Measurements from ENCODE around the gene TFCP2L1.

Gene TFCP2L1

DNA sequence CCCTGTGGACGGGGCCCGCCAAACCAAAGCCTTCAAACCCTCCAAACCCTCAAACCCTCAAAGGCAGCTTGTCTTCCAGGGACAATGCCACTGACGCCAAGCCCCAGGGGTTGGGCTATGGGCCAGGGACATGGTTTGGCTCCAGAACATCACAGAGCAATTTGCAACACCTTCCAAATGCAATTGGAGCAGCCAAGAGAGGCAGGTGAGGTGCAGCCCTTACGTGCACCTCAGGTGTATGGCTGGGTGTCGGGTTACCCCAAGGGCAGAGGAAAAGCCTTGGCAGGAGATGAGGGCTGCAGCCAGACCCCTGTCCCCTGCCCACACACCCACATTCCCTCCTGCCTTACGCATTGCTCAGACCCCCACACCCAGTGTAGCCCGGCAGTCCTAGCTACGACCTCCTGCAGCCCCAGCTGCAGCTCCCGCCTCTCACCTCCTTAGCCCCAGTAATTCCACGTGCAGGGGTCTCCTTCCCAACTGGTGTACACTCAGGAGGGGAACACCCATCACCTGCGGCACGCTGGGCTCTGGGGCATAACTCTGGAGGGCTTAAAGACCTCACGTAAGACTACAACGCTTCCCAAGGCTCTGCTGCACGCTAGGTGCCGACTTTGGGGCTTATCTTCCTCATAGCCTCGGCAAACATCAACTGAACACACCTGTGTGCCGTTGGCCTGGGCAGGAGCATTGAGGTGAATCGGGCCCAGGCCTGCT lies 88.7 kb downstream of the TFCP2L1 start:
- Histone ChIP-seq H3K27ac (ENCODE audit: low read depth, low read length, severe bottlenecking) (no peak overlapping the region), H3K4me3 (ENCODE audit: extremely low read depth, insufficient read depth, low read length, poor library complexity, severe bottlenecking) (no peak overlapping the region), H3K4me1 (ENCODE audit: control insufficient read depth, insufficient read depth, low read length, poor library complexity, severe bottlenecking) (peaks cover 4% of the 10 kb centered on the region), H3K9me3 (ENCODE audit: control insufficient read depth, low read length) (no peaks in the 10 kb centered on the region), H3K36me3 (ENCODE audit: control insufficient read depth, insufficient read depth, low read length) (no peaks in the 10 kb centered on the region)
- WGBS, 2 experiments (ENCODE audit: insufficient coverage in 2 of 2): 80 to 87% methylated on average over 14 to 18 of the region's 19 CpGs

DNA sequence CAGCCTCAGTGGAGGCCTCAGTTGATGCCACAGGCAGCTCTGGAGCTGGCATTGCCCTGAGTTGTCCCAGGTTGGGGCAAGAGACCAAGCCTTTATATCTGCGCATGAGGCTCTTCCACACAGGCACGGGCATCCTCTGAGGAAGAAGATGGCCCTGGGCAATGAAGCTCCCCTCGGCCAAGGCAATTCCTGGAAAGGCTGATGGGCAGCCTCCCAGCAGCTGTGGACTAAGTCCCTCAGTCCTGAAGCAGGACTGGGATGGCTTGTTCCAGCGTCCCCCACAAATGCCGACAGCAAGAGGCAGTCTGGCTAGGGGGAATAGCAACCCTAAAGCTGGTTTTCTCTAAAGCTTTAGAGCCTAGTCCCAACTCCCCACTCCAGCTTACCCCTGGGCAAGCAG lies 90.0 kb downstream of the TFCP2L1 start:
- H3K9me3 ChIP-seq (ENCODE audit: control insufficient read depth, low read length): no peaks in the 10 kb centered on the region
- H3K27ac ChIP-seq (ENCODE audit: low read depth, low read length, severe bottlenecking): no peak overlapping the region
- no peaks in the 10 kb centered on the region for H3K36me3 ChIP-seq (ENCODE audit: control insufficient read depth, insufficient read depth, low read length)
- no peak overlapping the region for H3K4me3 ChIP-seq (ENCODE audit: extremely low read depth, insufficient read depth, low read length, poor library complexity, severe bottlenecking)
- 84 to 88% methylated on average over 5 of the region's 5 CpGs for WGBS, 2 experiments (ENCODE audit: insufficient coverage in 2 of 2)
- peaks cover 4% of the 10 kb centered on the region for H3K4me1 ChIP-seq (ENCODE audit: control insufficient read depth, insufficient read depth, low read length, poor library complexity, severe bottlenecking)

DNA sequence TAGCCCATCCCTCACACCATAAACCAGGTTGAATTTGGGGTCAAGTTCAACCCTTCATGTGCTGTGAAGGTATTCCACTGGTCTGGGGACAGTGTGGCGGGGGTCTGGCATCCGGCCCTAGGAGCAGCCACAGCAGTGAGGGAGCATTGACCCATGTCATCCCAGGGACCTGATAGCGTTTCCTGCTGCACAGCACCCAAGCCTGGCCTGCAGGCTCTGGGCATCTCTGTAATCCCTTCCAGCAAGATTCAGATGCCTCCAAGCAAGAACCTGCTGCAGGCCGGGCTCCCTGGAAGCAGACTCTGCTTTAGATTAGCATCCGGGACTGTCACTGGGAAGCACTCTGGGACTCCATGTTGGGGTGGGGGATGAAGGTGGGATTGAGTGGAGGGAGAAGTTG lies 90.4 kb downstream of the TFCP2L1 start:
- Histone ChIP-seq H3K36me3 (ENCODE audit: control insufficient read depth, insufficient read depth, low read length) (no peaks in the 10 kb centered on the region), H3K27ac (ENCODE audit: low read depth, low read length, severe bottlenecking) (no peak overlapping the region), H3K9me3 (ENCODE audit: control insufficient read depth, low read length) (no peaks in the 10 kb centered on the region), H3K4me3 (ENCODE audit: extremely low read depth, insufficient read depth, low read length, poor library complexity, severe bottlenecking) (no peak overlapping the region), H3K4me1 (ENCODE audit: control insufficient read depth, insufficient read depth, low read length, poor library complexity, severe bottlenecking) (peaks cover 4% of the 10 kb centered on the region)
- WGBS, 2 experiments (ENCODE audit: insufficient coverage in 2 of 2): 89 to 90% methylated on average over 3 to 5 of the region's 5 CpGs

DNA sequence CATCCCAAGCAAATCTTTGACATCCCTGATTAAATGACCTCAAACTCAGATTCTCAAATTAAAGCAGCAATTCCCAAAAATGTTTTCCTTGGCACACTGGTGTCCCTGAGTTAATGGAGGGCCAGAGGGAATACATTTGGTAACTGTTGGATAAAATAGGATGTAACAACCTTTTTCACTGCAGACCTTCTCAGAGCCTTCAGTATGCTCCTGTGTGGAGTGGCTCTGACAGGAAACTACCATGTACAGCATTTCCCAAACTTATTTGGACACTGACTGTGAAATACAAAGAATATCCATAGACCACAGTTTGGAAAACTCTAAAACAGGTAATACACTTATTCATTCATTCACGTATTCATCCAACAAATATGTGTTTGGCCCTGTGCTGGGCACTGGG lies 91.8 kb downstream of the TFCP2L1 start:
- 100% methylated on average over 1 of the region's 1 CpG; no CpG with 5 or more reads in 1 of the 2 experiments for WGBS, 2 experiments (ENCODE audit: insufficient coverage in 2 of 2)
- Histone ChIP-seq H3K36me3 (ENCODE audit: control insufficient read depth, insufficient read depth, low read length) (no peaks in the 10 kb centered on the region), H3K9me3 (ENCODE audit: control insufficient read depth, low read length) (no peaks in the 10 kb centered on the region), H3K4me1 (ENCODE audit: control insufficient read depth, insufficient read depth, low read length, poor library complexity, severe bottlenecking) (peaks cover 4% of the 10 kb centered on the region), H3K27ac (ENCODE audit: low read depth, low read length, severe bottlenecking) (no peak overlapping the region), H3K4me3 (ENCODE audit: extremely low read depth, insufficient read depth, low read length, poor library complexity, severe bottlenecking) (no peak overlapping the region)

DNA sequence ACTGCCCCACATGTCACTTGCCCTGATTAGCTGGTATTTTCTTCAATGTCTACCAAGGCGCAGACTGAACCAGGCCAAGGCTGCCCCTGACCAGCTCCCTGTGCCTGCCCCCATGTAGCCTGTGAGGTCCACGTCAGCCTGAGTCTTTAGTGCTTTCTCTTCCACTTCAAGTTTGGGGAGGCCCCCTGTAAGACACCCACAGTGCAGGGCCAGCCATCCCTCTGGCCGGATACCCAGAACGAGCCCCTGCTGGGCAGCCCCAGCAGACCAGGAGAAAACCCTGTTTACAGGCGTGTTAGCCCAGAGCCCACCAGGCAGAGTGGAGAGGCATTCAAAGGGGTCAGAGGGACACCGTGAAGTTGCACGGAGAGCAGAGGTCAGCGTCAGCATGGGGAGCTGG lies 92.4 kb downstream of the TFCP2L1 start:
- H3K4me1 ChIP-seq (ENCODE audit: control insufficient read depth, insufficient read depth, low read length, poor library complexity, severe bottlenecking): peaks cover 2% of the 10 kb centered on the region
- H3K36me3 ChIP-seq (ENCODE audit: control insufficient read depth, insufficient read depth, low read length): no peaks in the 10 kb centered on the region
- H3K27ac ChIP-seq (ENCODE audit: low read depth, low read length, severe bottlenecking): no peak overlapping the region
- H3K9me3 ChIP-seq (ENCODE audit: control insufficient read depth, low read length): no peaks in the 10 kb centered on the region
- no peak overlapping the region for H3K4me3 ChIP-seq (ENCODE audit: extremely low read depth, insufficient read depth, low read length, poor library complexity, severe bottlenecking)
- WGBS, 2 experiments (ENCODE audit: insufficient coverage in 2 of 2): 80 to 86% methylated on average over 7 to 8 of the region's 8 CpGs

DNA sequence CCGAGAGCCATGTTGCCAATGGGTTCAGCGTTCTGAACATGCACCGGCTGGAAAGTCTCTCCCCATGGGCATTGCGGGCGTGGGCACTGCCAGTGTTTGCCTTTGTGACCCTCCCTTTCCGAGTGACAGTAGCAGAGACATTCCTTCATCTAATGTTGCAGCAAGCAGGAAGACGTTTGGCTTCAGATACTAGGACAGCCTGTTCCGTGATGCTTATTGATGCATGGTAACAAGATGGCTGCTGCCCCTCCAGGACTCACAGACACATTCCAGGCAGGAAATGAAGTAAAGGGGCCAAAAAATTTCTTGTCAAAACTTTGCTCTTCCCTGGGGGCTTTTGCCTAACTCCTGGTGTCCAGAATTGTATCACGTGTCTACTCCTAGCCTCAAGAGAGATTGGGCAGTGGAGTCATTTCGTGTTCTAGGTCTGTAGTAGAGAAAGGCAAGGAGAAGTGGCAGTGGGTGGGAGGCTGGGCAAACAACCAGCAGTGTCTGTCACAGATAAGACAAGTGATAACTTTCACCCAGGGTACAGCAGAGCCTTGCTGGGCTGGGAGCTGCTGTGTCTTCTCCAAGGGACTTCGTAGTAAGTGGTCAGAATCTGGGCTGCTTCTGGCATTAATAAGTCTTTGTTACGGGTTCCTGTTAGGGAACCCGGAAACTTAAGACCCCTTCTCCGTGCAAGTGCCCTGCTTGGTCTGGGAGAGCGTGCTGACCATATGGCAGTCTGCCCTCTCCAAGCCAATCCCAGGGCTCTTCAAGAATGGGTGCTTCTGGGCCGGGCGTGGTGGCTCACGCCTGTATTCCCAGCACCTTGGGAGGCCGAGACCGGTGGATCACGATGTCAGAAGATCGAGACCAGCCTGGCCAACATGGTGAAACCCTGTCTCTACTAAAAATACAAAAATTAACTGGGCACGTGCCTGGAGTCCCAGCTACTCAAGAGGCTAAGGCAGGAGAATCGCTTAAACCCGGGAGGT lies 93.5 kb downstream of the TFCP2L1 start:
- Histone ChIP-seq H3K36me3 (ENCODE audit: control insufficient read depth, insufficient read depth, low read length) (no peaks in the 10 kb centered on the region), H3K27ac (ENCODE audit: low read depth, low read length, severe bottlenecking) (no peak overlapping the region), H3K9me3 (ENCODE audit: control insufficient read depth, low read length) (no peaks in the 10 kb centered on the region), H3K4me1 (ENCODE audit: control insufficient read depth, insufficient read depth, low read length, poor library complexity, severe bottlenecking) (no peaks in the 10 kb centered on the region), H3K4me3 (ENCODE audit: extremely low read depth, insufficient read depth, low read length, poor library complexity, severe bottlenecking) (no peak overlapping the region)
- whole genome bisulfite sequencing, 2 experiments (ENCODE audit: insufficient coverage in 2 of 2): 85 to 88% methylated on average over 19 to 21 of the region's 25 CpGs

DNA sequence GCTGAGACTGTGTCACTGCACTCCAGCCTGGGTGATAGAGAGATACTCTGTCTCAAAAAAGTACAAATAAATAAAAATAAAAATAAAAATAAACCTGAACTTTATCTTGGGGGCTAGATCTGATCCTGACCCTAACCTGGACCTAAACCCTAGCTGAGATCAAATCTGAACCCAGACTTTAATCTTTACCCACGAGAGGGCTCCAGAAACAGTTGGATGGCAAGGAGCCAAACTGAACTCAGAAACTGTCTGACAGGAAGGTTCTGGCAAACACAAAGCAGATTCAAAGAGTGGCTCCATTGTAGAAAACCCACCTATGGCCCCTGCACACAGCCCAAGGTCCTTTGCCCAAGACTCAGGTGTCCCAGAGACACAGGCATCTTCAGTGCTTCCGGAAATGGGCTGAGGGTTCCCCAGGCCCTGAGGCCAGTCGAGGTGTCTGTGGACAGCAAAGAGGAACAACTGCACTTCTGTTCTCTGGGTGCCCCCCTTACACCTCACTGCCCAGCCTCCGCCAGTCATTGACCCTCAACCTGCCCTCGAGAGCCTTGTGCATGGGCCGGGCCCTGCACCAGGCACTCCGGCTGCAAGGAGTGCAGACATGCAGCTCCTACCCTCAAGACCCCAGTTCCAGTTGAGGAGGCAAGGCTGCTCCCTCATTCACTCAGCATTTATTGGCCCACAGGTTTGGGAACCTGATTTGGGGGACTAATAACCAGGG lies 95.2 kb downstream of the TFCP2L1 start:
- Histone ChIP-seq H3K9me3 (ENCODE audit: control insufficient read depth, low read length) (no peaks in the 10 kb centered on the region), H3K4me1 (ENCODE audit: control insufficient read depth, insufficient read depth, low read length, poor library complexity, severe bottlenecking) (no peaks in the 10 kb centered on the region), H3K27ac (ENCODE audit: low read depth, low read length, severe bottlenecking) (no peak overlapping the region), H3K4me3 (ENCODE audit: extremely low read depth, insufficient read depth, low read length, poor library complexity, severe bottlenecking) (no peak overlapping the region), H3K36me3 (ENCODE audit: control insufficient read depth, insufficient read depth, low read length) (no peaks in the 10 kb centered on the region)
- WGBS, 2 experiments (ENCODE audit: insufficient coverage in 2 of 2): 85 to 91% methylated on average over 4 to 5 of the region's 7 CpGs

DNA sequence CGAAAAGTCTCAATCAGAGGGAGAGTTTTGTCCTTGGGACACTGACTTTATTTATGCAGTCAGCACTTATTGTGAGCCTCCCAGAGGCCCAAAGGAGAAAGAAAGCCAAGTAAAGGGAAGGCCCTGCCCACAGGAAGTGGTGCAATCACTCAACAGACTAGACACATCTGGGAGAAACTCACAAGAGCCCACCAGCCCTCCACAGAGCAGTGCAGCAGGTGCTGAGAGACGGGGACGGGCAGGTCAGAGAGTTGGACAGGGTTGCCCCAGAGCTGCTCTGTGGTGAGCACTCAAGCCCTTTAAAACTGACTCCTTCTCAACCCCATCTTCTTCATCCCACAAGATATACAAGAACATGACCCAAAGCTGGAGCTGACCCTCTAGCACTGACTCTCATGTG lies 96.0 kb downstream of the TFCP2L1 start:
- 93 to 100% methylated on average over 2 of the region's 3 CpGs for WGBS, 2 experiments (ENCODE audit: insufficient coverage in 2 of 2)
- no peaks in the 10 kb centered on the region for H3K9me3 ChIP-seq (ENCODE audit: control insufficient read depth, low read length)
- H3K36me3 ChIP-seq (ENCODE audit: control insufficient read depth, insufficient read depth, low read length): no peaks in the 10 kb centered on the region
- H3K4me3 ChIP-seq (ENCODE audit: extremely low read depth, insufficient read depth, low read length, poor library complexity, severe bottlenecking): no peak overlapping the region
- no peaks in the 10 kb centered on the region for H3K4me1 ChIP-seq (ENCODE audit: control insufficient read depth, insufficient read depth, low read length, poor library complexity, severe bottlenecking)
- no peak overlapping the region for H3K27ac ChIP-seq (ENCODE audit: low read depth, low read length, severe bottlenecking)

DNA sequence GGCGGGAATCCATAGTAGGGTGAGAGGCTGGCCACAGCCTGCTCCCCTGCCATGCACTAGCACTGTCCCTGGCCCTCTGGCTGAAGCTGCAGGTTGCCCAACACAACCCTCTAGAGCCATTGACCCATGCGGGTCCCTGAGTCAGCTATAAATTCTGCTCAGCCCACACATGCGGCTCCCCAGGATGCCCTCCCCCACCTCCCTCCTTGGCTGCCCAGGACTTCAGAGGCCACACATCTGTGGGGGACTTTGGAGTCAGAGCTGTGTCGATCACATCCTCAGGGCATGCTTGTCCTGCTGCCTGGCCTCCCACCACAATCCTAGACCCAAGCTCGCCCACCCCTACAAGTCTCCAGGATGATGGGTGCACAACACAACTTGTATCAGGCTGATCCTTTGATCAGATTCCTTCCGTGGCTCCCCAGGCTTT lies 97.0 kb downstream of the TFCP2L1 start:
- no peak overlapping the region for H3K27ac ChIP-seq (ENCODE audit: low read depth, low read length, severe bottlenecking)
- 61 to 67% methylated on average over 6 of the region's 6 CpGs for WGBS, 2 experiments (ENCODE audit: insufficient coverage in 2 of 2)
- H3K4me1 ChIP-seq (ENCODE audit: control insufficient read depth, insufficient read depth, low read length, poor library complexity, severe bottlenecking): no peaks in the 10 kb centered on the region
- H3K36me3 ChIP-seq (ENCODE audit: control insufficient read depth, insufficient read depth, low read length): no peaks in the 10 kb centered on the region
- no peak overlapping the region for H3K4me3 ChIP-seq (ENCODE audit: extremely low read depth, insufficient read depth, low read length, poor library complexity, severe bottlenecking)
- no peaks in the 10 kb centered on the region for H3K9me3 ChIP-seq (ENCODE audit: control insufficient read depth, low read length)

DNA sequence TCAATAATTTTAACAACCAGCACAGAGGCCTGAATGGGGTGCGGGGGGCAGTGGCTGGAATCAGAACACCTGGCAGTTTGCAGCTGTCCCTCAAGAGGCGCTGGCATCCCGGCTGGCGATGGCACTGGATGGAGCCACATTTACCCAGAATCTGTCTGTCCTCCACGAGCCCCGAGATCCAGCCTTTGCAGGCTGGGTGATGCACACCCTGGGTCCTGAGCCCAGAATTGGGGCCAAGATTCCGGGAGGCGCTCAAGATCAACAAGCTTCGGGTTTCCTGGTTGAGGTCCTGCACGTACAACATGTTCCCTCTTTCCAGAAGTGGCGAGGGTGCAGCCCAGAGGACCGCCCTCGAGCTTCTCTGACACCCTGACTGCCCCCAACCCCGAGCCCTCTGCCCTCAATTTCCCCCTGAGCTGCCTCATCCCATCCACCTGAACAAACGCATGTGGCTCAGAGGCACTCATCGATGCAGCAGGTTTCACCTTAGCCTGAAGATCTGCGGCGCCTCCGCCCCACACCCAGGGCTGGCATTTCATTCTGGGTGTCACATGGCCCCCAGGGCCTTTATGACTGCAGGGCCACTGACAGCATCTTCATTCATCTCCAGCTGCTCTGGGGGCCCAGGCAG lies 97.5 kb downstream of the TFCP2L1 start:
- no peak overlapping the region for H3K27ac ChIP-seq (ENCODE audit: low read depth, low read length, severe bottlenecking)
- H3K9me3 ChIP-seq (ENCODE audit: control insufficient read depth, low read length): no peaks in the 10 kb centered on the region
- no peaks in the 10 kb centered on the region for H3K36me3 ChIP-seq (ENCODE audit: control insufficient read depth, insufficient read depth, low read length)
- H3K4me1 ChIP-seq (ENCODE audit: control insufficient read depth, insufficient read depth, low read length, poor library complexity, severe bottlenecking): no peaks in the 10 kb centered on the region
- no peak overlapping the region for H3K4me3 ChIP-seq (ENCODE audit: extremely low read depth, insufficient read depth, low read length, poor library complexity, severe bottlenecking)
- 87 to 89% methylated on average over 16 to 18 of the region's 19 CpGs for WGBS, 2 experiments (ENCODE audit: insufficient coverage in 2 of 2)
